ENCODE measurements around the gene PLAU.

DNA sequence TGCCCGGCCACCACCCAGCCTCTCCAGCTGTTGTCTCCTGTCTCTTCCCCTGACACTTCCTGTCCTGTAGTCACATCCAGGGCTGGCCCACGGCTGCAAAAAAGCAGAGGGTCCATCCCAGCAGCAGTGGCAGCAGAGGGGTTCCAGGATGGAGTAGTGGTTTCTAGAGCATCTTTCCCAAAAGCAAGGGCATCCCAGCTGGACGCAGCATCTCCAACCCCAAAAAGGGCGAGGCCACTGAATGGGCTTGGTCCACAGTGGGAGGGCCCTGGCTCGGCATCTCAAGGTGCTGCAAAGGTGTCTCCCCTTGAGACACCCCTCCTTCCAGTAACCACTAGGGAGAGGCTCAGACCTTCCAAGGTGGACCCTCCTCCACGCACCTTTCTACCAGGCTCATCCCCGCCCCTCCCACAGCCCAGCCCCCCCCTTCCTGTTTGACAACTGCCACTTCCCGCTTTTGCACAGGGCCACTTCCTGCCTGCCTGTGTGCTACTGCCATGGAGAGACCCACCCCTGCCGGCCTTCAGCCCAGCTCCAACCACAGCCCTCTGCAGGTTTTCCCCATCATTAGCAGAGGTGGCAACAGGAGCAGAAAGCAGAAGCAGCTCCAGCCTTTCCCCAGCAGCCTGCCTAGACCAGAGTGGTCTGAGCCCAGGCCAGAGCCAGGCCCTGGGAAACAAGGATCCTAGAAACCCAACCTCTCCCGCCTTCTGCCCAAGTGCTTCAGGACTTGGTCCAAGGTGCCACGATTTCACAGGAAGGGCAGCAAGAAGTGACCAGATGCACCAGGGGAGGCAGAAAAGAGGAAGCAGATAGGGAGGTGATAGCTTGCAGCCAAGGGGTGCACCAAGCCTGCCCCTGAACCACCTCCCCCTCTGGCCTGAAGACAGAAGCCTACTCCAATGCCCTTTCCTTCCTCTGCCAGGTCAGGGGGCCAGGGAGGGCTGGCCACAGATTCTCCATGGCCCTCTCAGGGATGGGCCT lies 45.2 kb upstream of the PLAU start:
- TF ChIP-seq CTBP1 (IDR thresholded peaks at IDR 0.05; ENCODE audit: borderline replicate concordance) = no peak
- no peak for TF ChIP-seq ELF4 (IDR thresholded peaks at IDR 0.05)
- no peak for TF ChIP-seq SP1 (IDR thresholded peaks at IDR 0.05)
- TF ChIP-seq ARNT (IDR thresholded peaks at IDR 0.05) = no peak
- no peak for TF ChIP-seq NFRKB (IDR thresholded peaks at IDR 0.05)
- no peak for TF ChIP-seq FOXM1 (IDR thresholded peaks at IDR 0.05; ENCODE audit: borderline replicate concordance)
- TF ChIP-seq BHLHE40 (IDR thresholded peaks at IDR 0.05; ENCODE audit: borderline replicate concordance) = no peak
- no peak for TF ChIP-seq TARDBP (IDR thresholded peaks at IDR 0.05)
- no peak for TF ChIP-seq FOXA1 (IDR thresholded peaks at IDR 0.05)

Measured in HEK293T (cell line).